Liver (tissue), 3 donors: Measurements from ENCODE around the gene IFNLR1.

Experiments used
- EGR1 ChIP-seq, 2 donors: IDR thresholded peaks; 2 replicates each; pipeline ENCODE4 v1.6.1; 2016 to 2018; ENCODE audit warnings: antibody characterized with exemption in 2 of 2, low read depth in 2 of 2
- FOXA2 ChIP-seq: IDR thresholded peaks from 2 replicates; pipeline ENCODE4 v1.6.1; 2016; ENCODE audit warnings: antibody characterized with exemption
- JUND ChIP-seq, 2 donors: IDR thresholded peaks; 2 replicates each; pipeline ENCODE4 v1.6.1; 2016; ENCODE audit warnings: antibody characterized with exemption in 2 of 2
- MAX ChIP-seq: IDR thresholded peaks from 2 replicates; pipeline ENCODE4 v1.6.1; 2016; ENCODE audit warnings: antibody characterized with exemption
- NR2F2 ChIP-seq: IDR thresholded peaks from 2 replicates; pipeline ENCODE4 v1.6.1; 2016; ENCODE audit warnings: antibody characterized with exemption
- RAD21 ChIP-seq, 2 donors: IDR thresholded peaks; 2 replicates each; pipeline ENCODE4 v1.6.1; 2016; ENCODE audit warnings: antibody characterized with exemption in 2 of 2, mild to moderate bottlenecking in 2 of 2
- SP1 ChIP-seq: IDR thresholded peaks from 2 replicates; pipeline ENCODE4 v1.6.1; 2018; ENCODE audit warnings: antibody characterized with exemption, mild to moderate bottlenecking
- TAF1 ChIP-seq: conservative IDR thresholded peaks from 2 replicates; pipeline ENCODE4 v1.6.1; 2016; ENCODE audit warnings: antibody characterized with exemption, mild to moderate bottlenecking
- YY1 ChIP-seq: IDR thresholded peaks from 2 replicates; pipeline ENCODE4 v1.6.1; 2016; ENCODE audit warnings: antibody characterized with exemption, mild to moderate bottlenecking
- TF ChIP-seq, protein P1 (sequence below): fragments of 150-350 bp; IDR thresholded peaks from 2 replicates; pipeline ENCODE4 v1.5.1; 2017; ENCODE audit warnings: improper control_type of control experiment, low read depth, low read length; ENCODE audit not compliant: missing input control
- TF ChIP-seq, protein P2 (sequence below): IDR thresholded peaks from 2 replicates; pipeline ENCODE4 v1.6.1; 2016; ENCODE audit warnings: antibody characterized with exemption
- donor health status: healthy.
- donor health status: healthy.

DNA sequence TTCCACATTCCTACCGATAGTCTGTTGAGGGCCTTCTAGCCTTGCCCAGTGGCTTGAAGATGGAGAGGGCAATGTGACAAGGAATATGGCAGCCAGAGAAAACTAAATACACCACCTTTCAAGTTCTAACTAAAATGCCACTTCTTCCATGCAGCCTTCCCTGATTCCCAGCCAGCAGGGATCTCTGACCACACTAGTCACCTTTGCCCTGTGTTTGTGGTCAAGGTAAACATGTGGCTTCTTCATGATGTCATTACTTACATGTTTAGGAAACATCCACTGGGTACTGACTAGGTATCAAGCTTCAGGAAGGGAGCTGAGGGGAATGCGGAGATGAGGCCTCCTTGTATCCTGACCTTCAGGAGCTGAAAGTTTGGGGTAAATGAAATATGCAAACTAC lies 21.6 kb downstream of the IFNLR1 start:
- TF ChIP-seq, protein P1, sequence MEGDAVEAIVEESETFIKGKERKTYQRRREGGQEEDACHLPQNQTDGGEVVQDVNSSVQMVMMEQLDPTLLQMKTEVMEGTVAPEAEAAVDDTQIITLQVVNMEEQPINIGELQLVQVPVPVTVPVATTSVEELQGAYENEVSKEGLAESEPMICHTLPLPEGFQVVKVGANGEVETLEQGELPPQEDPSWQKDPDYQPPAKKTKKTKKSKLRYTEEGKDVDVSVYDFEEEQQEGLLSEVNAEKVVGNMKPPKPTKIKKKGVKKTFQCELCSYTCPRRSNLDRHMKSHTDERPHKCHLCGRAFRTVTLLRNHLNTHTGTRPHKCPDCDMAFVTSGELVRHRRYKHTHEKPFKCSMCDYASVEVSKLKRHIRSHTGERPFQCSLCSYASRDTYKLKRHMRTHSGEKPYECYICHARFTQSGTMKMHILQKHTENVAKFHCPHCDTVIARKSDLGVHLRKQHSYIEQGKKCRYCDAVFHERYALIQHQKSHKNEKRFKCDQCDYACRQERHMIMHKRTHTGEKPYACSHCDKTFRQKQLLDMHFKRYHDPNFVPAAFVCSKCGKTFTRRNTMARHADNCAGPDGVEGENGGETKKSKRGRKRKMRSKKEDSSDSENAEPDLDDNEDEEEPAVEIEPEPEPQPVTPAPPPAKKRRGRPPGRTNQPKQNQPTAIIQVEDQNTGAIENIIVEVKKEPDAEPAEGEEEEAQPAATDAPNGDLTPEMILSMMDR = no peak
- no peak for TF ChIP-seq FOXA2
- TF ChIP-seq YY1 = no peak
- no peak for TF ChIP-seq MAX
- TF ChIP-seq TAF1 = no peak
- no peak for TF ChIP-seq RAD21 (IDR thresholded peaks at IDR 0.05)
- TF ChIP-seq EGR1 (IDR thresholded peaks at IDR 0.05; ENCODE audit: low read depth in 2 of 2) = no peak
- TF ChIP-seq SP1 = no peak
- no peak for TF ChIP-seq NR2F2
- no peak for TF ChIP-seq JUND (IDR thresholded peaks at IDR 0.05)
- TF ChIP-seq, protein P2, sequence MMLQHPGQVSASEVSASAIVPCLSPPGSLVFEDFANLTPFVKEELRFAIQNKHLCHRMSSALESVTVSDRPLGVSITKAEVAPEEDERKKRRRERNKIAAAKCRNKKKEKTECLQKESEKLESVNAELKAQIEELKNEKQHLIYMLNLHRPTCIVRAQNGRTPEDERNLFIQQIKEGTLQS = no peak
